ENCODE data around the gene TMEM205. TPM values are rescaled to one million over a fixed set of nuclear protein-coding genes. Genes with fewer than 3 reads are reported as not detected.
"Not testable (repeated sequence)": the region's sequence is repeated elsewhere in the genome, so short reads cannot be mapped to it uniquely, and the experiment has no call there.

Gene TMEM205
- total RNA-seq, 1 experiment from 2014 or later: 93.1 TPM

GRCh38 chr19:11338569-11339253, 7.4 kb downstream of the TMEM205 start:
- DNase-seq (ENCODE audit: unreplicated experiment): peak; percentile 76
- H3K4me1 Mint-ChIP-seq (ENCODE audit: insufficient read depth, unreplicated experiment): peaks cover 13% of the 10 kb centered on the region
- BruUV-seq (replicated peaks): no TSS peak
- intact Hi-C loops (cut with micrococcal nuclease): no loop called here
- ChIA-PET CTCF (interaction anchor here (1.5 to 2.0 kb wide), 2 partner anchors 39 to 42 kb away, joined by 6 to 7 read pairs; no protein-coding TSS in a partner anchor), POLR2A (interaction anchor here (0.6 to 4.0 kb wide), 17 partner anchors 8 to 1495 kb away, joined by 3 to 43 read pairs (median 5); partner anchors contain the start of genes CCDC159, ELOF1, SWSAP1 and TMEM205)
- peaks cover 57% of the 10 kb centered on the region for H3K36me3 Mint-ChIP-seq (ENCODE audit: insufficient read depth, unreplicated experiment)
- TF ChIP-seq, protein P1, sequence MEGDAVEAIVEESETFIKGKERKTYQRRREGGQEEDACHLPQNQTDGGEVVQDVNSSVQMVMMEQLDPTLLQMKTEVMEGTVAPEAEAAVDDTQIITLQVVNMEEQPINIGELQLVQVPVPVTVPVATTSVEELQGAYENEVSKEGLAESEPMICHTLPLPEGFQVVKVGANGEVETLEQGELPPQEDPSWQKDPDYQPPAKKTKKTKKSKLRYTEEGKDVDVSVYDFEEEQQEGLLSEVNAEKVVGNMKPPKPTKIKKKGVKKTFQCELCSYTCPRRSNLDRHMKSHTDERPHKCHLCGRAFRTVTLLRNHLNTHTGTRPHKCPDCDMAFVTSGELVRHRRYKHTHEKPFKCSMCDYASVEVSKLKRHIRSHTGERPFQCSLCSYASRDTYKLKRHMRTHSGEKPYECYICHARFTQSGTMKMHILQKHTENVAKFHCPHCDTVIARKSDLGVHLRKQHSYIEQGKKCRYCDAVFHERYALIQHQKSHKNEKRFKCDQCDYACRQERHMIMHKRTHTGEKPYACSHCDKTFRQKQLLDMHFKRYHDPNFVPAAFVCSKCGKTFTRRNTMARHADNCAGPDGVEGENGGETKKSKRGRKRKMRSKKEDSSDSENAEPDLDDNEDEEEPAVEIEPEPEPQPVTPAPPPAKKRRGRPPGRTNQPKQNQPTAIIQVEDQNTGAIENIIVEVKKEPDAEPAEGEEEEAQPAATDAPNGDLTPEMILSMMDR (IDR thresholded peaks at IDR 0.05; ENCODE audit: unreplicated experiment): no peak
- H3K4me3 Mint-ChIP-seq (ENCODE audit: unreplicated experiment): peak overlapping the region; percentile 74
- peak overlapping the region; percentile 59 for H3K27ac Mint-ChIP-seq (ENCODE audit: low read depth, unreplicated experiment)
- no peaks in the 10 kb centered on the region for H3K27me3 Mint-ChIP-seq (ENCODE audit: insufficient read depth, unreplicated experiment)
- no peaks in the 10 kb centered on the region for H3K9me3 Mint-ChIP-seq (ENCODE audit: unreplicated experiment)

DNA sequence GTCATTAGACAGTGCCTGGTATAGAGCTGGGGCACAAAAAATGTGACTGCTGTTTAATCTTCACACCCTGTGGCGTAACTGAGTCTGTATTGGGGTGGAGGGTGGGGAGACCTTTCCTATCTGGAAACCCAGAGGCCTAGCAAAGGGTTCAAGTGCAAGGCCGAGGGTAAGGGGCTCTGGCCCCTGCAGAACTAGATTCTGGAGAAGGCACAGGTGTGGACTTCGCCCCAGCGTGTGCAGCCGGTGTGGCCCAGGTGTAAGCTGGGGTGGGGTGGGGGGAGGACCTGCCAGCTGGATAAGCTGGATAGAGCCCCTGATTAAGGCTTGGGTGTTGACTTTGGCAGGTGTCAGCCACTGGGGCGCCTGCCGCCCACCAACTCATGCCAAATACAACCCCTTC, 7.9 kb downstream of the TMEM205 start:
- ChIA-PET POLR2A (interaction anchor here (0.7 to 4.0 kb wide), 12 partner anchors 7 to 260 kb away, joined by 3 to 43 read pairs (median 6); partner anchors contain the start of genes CCDC159, ELOF1, SWSAP1 and TMEM205), CTCF (interaction anchor here (2.0 kb wide), 1 partner anchor 39 kb away, joined by 6 read pairs; no protein-coding TSS in a partner anchor)
- TF ChIP-seq, protein P1 (IDR thresholded peaks at IDR 0.05; ENCODE audit: unreplicated experiment): no peak
- DNase-seq (ENCODE audit: unreplicated experiment): no peak
- Mint-ChIP-seq H3K27me3 (ENCODE audit: insufficient read depth, unreplicated experiment) (no peaks in the 10 kb centered on the region), H3K9me3 (ENCODE audit: unreplicated experiment) (no peaks in the 10 kb centered on the region), H3K36me3 (ENCODE audit: insufficient read depth, unreplicated experiment) (peaks cover 62% of the 10 kb centered on the region), H3K27ac (ENCODE audit: low read depth, unreplicated experiment) (peak overlapping the region; percentile 59), H3K4me1 (ENCODE audit: insufficient read depth, unreplicated experiment) (peaks cover 13% of the 10 kb centered on the region), H3K4me3 (ENCODE audit: unreplicated experiment) (peak overlapping the region; percentile 74)
- BruUV-seq (replicated peaks): no TSS peak
- intact Hi-C loops (cut with micrococcal nuclease): no loop called here

GRCh38 chr19:11337080-11337479, 9.0 kb downstream of the TMEM205 start:
- Mint-ChIP-seq H3K27me3 (ENCODE audit: insufficient read depth, unreplicated experiment) (no peaks in the 10 kb centered on the region), H3K9me3 (ENCODE audit: unreplicated experiment) (no peaks in the 10 kb centered on the region), H3K27ac (ENCODE audit: low read depth, unreplicated experiment) (no peak overlapping the region), H3K4me1 (ENCODE audit: insufficient read depth, unreplicated experiment) (peaks cover 13% of the 10 kb centered on the region), H3K36me3 (ENCODE audit: insufficient read depth, unreplicated experiment) (peaks cover 73% of the 10 kb centered on the region), H3K4me3 (ENCODE audit: unreplicated experiment) (no peak overlapping the region)
- BruUV-seq (replicated peaks): no TSS peak
- TF ChIP-seq, protein P1 (IDR thresholded peaks at IDR 0.05; ENCODE audit: unreplicated experiment): no peak
- ChIA-PET CTCF (interaction anchor here (0.8 kb wide), 1 partner anchor 1500 kb away, joined by 4 read pairs; no protein-coding TSS in a partner anchor), POLR2A (interaction anchor here (0.8 to 4.0 kb wide), 3 partner anchors 10 to 222 kb away, joined by 3 to 43 read pairs (median 13); partner anchors contain the start of genes CCDC159, ELOF1, SWSAP1 and TMEM205)
- no peak for DNase-seq (ENCODE audit: unreplicated experiment)
- intact Hi-C loops (cut with micrococcal nuclease): no loop called here

DNA sequence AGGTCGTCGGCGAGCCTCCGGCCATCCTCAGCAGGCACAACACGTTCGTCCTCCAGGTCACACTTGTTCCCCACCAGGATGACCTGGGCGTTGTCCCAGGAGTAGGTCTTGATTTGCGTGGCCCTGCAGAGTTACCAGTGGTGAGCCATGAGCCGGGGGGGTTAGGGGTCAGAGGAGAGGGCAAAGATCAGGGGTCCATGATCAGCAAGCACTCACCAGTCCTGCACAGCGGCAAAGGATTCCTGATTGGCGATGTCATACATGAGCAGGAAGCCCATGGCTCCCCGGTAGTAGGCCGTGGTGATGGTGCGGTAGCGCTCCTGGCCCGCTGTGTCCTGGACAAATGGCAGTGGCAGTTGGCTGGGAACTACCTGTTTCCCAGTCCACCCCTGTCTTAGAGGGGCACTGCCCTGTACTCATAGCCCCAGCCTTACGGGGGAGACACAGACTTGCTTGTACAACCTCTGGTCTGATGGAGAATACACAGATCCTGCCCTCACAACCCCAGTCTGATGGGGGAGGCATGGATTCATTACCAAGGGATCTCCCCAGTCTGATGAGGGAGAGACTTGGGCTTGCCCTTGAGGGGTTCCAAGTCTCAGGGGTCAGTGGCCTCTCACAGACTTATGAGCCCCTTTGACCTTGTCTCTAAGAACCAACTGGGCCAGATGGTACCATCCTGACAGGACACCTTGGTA, 10.5 kb downstream of the TMEM205 start:
- no TSS peak for BruUV-seq (replicated peaks)
- TF ChIP-seq, protein P1 (IDR thresholded peaks at IDR 0.05; ENCODE audit: unreplicated experiment): no peak
- peaks cover 66% of the 10 kb centered on the region for H3K36me3 Mint-ChIP-seq (ENCODE audit: insufficient read depth, unreplicated experiment)
- no peak overlapping the region for H3K27ac Mint-ChIP-seq (ENCODE audit: low read depth, unreplicated experiment)
- no peaks in the 10 kb centered on the region for H3K27me3 Mint-ChIP-seq (ENCODE audit: insufficient read depth, unreplicated experiment)
- ChIA-PET CTCF (interaction anchor here (0.6 kb wide), 1 partner anchor 45 kb away, joined by 3 read pairs; no protein-coding TSS in a partner anchor), POLR2A (no interaction called here)
- no peak for DNase-seq (ENCODE audit: unreplicated experiment)
- intact Hi-C loops (cut with micrococcal nuclease): no loop called here
- H3K9me3 Mint-ChIP-seq (ENCODE audit: unreplicated experiment): no peaks in the 10 kb centered on the region
- H3K4me1 Mint-ChIP-seq (ENCODE audit: insufficient read depth, unreplicated experiment): peaks cover 13% of the 10 kb centered on the region
- H3K4me3 Mint-ChIP-seq (ENCODE audit: unreplicated experiment): no peak overlapping the region

- H3K9me3 Mint-ChIP-seq (ENCODE audit: unreplicated experiment); BruUV-seq (replicated peaks); H3K27me3 Mint-ChIP-seq (ENCODE audit: insufficient read depth, unreplicated experiment); CTCF ChIA-PET; H3K27ac Mint-ChIP-seq (ENCODE audit: low read depth, unreplicated experiment); H3K4me3 Mint-ChIP-seq (ENCODE audit: unreplicated experiment); intact Hi-C loops (cut with micrococcal nuclease); DNase-seq (ENCODE audit: unreplicated experiment): not testable (repeated sequence)
- Mint-ChIP-seq H3K36me3 (ENCODE audit: insufficient read depth, unreplicated experiment) (peaks cover 81% of the 10 kb centered on the region), H3K4me1 (ENCODE audit: insufficient read depth, unreplicated experiment) (peaks cover 12% of the 10 kb centered on the region)
- POLR2A ChIA-PET: interaction anchor here (1.7 kb wide), 1 partner anchor 10 kb away, joined by 4 read pairs; no protein-coding TSS in a partner anchor
Measured at GRCh38 chr19:11333838-11334237, 12.2 kb downstream of the TMEM205 start.

Data from MCF 10A (cell line).